WTC11 (cell line): ENCODE data around the gene TEX44.
"Not testable (repeated sequence)": the region's sequence is repeated elsewhere in the genome, so short reads cannot be mapped to it uniquely, and the experiment has no call there.

Experiments used
- CREB1 ChIP-seq: sonication (generic); formaldehyde crosslinking; IDR thresholded peaks from 2 replicates; pipeline ENCODE4 v1.8.0; 2023; ENCODE audit warnings: mild to moderate bottlenecking, missing genetic modification reagents
- ETV6 ChIP-seq: sonication (generic); formaldehyde crosslinking; IDR thresholded peaks from 2 replicates; pipeline ENCODE4 v1.8.1; 2022; ENCODE audit warnings: mild to moderate bottlenecking, missing genetic modification reagents
- FOXK1 ChIP-seq: sonication (generic); formaldehyde crosslinking; IDR thresholded peaks from 2 replicates; pipeline ENCODE4 v1.8.0; 2022; ENCODE audit warnings: mild to moderate bottlenecking, moderate library complexity, missing genetic modification reagents
- NR3C1 ChIP-seq: sonication (generic); formaldehyde crosslinking; conservative IDR thresholded peaks from 2 replicates; pipeline ENCODE4 v1.8.1; 2023; ENCODE audit warnings: low read depth, mild to moderate bottlenecking, missing genetic modification reagents
- TCF7 ChIP-seq: sonication (generic); formaldehyde crosslinking; IDR thresholded peaks from 2 replicates; pipeline ENCODE4 v1.8.0; 2022; ENCODE audit warnings: mild to moderate bottlenecking, low read depth, missing genetic modification reagents, moderate library complexity
- ZNF121 ChIP-seq: sonication (generic); formaldehyde crosslinking; IDR thresholded peaks from 2 replicates; pipeline ENCODE4 v1.8.0; 2023; ENCODE audit warnings: missing genetic modification reagents
- ZNF138 ChIP-seq: sonication (generic); formaldehyde crosslinking; conservative IDR thresholded peaks from 2 replicates; pipeline ENCODE4 v1.8.1; 2022; ENCODE audit warnings: mild to moderate bottlenecking, moderate library complexity, missing genetic modification reagents
- TF ChIP-seq, protein P1 (sequence below): sonication (generic); formaldehyde crosslinking; IDR thresholded peaks from 2 replicates; pipeline ENCODE4 v1.8.1; 2023; ENCODE audit warnings: mild to moderate bottlenecking, missing genetic modification reagents, borderline replicate concordance
- TF ChIP-seq, protein P2 (sequence below): sonication (generic); formaldehyde crosslinking; IDR thresholded peaks from 2 replicates; pipeline ENCODE4 v1.8.1; 2023; ENCODE audit warnings: mild to moderate bottlenecking, missing genetic modification reagents, moderate library complexity
- TF ChIP-seq, protein P3 (sequence below): sonication (generic); formaldehyde crosslinking; IDR thresholded peaks from 2 replicates; pipeline ENCODE4 v1.8.1; 2022; ENCODE audit warnings: low read depth, missing genetic modification reagents, borderline replicate concordance
- TF ChIP-seq, protein P4 (sequence below): fragments of 200-600 bp; IDR thresholded peaks from 2 replicates; pipeline ENCODE4 v1.8.0; 2022; ENCODE audit warnings: antibody characterized with exemption
- TF ChIP-seq, protein P5 (sequence below): sonication (generic); formaldehyde crosslinking; conservative IDR thresholded peaks from 2 replicates; pipeline ENCODE4 v1.8.1; 2023; ENCODE audit warnings: mild to moderate bottlenecking, low read depth, missing genetic modification reagents, moderate library complexity

DNA sequence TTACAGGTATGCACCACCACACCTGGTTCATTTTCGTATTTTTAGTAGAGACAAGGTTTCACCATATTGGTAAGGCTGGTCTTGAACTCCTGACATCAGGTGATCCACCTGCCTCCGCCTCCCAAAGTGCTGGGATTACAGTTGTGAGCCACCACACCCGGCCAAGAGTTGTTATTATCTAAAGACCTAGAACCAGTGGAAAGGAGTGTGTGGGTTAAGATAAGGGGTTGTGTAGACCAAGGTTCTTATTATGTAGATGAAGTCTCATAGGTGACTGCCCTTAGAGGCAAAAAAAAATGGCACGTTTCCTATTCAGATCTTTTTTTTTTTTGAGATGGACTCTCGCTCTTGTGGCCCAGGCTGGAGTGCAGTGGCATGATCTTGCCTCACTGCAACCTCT lies 21.7 kb upstream of the TEX44 start:
- TF ChIP-seq CREB1 (CRISPR knock-in tag); FOXK1 (CRISPR knock-in tag); TCF7; ZNF121; ETV6; NR3C1 (CRISPR knock-in tag); ZNF138 (CRISPR knock-in tag): not testable (repeated sequence)
- TF ChIP-seq, protein P1, sequence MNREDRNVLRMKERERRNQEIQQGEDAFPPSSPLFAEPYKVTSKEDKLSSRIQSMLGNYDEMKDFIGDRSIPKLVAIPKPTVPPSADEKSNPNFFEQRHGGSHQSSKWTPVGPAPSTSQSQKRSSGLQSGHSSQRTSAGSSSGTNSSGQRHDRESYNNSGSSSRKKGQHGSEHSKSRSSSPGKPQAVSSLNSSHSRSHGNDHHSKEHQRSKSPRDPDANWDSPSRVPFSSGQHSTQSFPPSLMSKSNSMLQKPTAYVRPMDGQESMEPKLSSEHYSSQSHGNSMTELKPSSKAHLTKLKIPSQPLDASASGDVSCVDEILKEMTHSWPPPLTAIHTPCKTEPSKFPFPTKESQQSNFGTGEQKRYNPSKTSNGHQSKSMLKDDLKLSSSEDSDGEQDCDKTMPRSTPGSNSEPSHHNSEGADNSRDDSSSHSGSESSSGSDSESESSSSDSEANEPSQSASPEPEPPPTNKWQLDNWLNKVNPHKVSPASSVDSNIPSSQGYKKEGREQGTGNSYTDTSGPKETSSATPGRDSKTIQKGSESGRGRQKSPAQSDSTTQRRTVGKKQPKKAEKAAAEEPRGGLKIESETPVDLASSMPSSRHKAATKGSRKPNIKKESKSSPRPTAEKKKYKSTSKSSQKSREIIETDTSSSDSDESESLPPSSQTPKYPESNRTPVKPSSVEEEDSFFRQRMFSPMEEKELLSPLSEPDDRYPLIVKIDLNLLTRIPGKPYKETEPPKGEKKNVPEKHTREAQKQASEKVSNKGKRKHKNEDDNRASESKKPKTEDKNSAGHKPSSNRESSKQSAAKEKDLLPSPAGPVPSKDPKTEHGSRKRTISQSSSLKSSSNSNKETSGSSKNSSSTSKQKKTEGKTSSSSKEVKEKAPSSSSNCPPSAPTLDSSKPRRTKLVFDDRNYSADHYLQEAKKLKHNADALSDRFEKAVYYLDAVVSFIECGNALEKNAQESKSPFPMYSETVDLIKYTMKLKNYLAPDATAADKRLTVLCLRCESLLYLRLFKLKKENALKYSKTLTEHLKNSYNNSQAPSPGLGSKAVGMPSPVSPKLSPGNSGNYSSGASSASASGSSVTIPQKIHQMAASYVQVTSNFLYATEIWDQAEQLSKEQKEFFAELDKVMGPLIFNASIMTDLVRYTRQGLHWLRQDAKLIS, result not testable (repeated sequence)
- TF ChIP-seq, protein P2, sequence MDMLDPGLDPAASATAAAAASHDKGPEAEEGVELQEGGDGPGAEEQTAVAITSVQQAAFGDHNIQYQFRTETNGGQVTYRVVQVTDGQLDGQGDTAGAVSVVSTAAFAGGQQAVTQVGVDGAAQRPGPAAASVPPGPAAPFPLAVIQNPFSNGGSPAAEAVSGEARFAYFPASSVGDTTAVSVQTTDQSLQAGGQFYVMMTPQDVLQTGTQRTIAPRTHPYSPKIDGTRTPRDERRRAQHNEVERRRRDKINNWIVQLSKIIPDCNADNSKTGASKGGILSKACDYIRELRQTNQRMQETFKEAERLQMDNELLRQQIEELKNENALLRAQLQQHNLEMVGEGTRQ (CRISPR knock-in tag), result not testable (repeated sequence)
- TF ChIP-seq, protein P3, sequence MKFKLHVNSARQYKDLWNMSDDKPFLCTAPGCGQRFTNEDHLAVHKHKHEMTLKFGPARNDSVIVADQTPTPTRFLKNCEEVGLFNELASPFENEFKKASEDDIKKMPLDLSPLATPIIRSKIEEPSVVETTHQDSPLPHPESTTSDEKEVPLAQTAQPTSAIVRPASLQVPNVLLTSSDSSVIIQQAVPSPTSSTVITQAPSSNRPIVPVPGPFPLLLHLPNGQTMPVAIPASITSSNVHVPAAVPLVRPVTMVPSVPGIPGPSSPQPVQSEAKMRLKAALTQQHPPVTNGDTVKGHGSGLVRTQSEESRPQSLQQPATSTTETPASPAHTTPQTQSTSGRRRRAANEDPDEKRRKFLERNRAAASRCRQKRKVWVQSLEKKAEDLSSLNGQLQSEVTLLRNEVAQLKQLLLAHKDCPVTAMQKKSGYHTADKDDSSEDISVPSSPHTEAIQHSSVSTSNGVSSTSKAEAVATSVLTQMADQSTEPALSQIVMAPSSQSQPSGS (CRISPR knock-in tag), result not testable (repeated sequence)
- TF ChIP-seq, protein P4, sequence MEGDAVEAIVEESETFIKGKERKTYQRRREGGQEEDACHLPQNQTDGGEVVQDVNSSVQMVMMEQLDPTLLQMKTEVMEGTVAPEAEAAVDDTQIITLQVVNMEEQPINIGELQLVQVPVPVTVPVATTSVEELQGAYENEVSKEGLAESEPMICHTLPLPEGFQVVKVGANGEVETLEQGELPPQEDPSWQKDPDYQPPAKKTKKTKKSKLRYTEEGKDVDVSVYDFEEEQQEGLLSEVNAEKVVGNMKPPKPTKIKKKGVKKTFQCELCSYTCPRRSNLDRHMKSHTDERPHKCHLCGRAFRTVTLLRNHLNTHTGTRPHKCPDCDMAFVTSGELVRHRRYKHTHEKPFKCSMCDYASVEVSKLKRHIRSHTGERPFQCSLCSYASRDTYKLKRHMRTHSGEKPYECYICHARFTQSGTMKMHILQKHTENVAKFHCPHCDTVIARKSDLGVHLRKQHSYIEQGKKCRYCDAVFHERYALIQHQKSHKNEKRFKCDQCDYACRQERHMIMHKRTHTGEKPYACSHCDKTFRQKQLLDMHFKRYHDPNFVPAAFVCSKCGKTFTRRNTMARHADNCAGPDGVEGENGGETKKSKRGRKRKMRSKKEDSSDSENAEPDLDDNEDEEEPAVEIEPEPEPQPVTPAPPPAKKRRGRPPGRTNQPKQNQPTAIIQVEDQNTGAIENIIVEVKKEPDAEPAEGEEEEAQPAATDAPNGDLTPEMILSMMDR, result not testable (repeated sequence)
- TF ChIP-seq, protein P5, sequence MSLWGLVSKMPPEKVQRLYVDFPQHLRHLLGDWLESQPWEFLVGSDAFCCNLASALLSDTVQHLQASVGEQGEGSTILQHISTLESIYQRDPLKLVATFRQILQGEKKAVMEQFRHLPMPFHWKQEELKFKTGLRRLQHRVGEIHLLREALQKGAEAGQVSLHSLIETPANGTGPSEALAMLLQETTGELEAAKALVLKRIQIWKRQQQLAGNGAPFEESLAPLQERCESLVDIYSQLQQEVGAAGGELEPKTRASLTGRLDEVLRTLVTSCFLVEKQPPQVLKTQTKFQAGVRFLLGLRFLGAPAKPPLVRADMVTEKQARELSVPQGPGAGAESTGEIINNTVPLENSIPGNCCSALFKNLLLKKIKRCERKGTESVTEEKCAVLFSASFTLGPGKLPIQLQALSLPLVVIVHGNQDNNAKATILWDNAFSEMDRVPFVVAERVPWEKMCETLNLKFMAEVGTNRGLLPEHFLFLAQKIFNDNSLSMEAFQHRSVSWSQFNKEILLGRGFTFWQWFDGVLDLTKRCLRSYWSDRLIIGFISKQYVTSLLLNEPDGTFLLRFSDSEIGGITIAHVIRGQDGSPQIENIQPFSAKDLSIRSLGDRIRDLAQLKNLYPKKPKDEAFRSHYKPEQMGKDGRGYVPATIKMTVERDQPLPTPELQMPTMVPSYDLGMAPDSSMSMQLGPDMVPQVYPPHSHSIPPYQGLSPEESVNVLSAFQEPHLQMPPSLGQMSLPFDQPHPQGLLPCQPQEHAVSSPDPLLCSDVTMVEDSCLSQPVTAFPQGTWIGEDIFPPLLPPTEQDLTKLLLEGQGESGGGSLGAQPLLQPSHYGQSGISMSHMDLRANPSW, result not testable (repeated sequence)
